ENCODE data around the gene ANGPTL2. TPM values are rescaled to one million over a fixed set of nuclear protein-coding genes. Genes with fewer than 3 reads are reported as not detected.
A peak's percentile ranks its signal among the peaks of the same experiment; 100 is the strongest.

ANGPTL2 gene
- total RNA-seq, 3 donors from 2014 or later, result 4.1 to 50.9 (median 11.6) TPM

- DNase-seq, result no peak
- TF ChIP-seq CTCF (IDR thresholded peaks at IDR 0.05), result no peak
- Histone ChIP-seq H3K4me1 (ENCODE audit: low read depth) (no peaks in the 10 kb centered on the region), H3K4me3 (no peak overlapping the region), H3K36me3 (ENCODE audit: low read depth) (no peaks in the 10 kb centered on the region), H3K9me3 (no peaks in the 10 kb centered on the region)
- no peak for ATAC-seq
- intact Hi-C loops (cut with DNase I, micrococcal nuclease), result loop anchor here in 1 of 2 donors (2.0 kb wide), 1 partner anchor 55 kb away; no protein-coding TSS in a partner anchor
These were observed 39.1 kb downstream of the ANGPTL2 start for GRCh38 chr9:127083138-127083980.

GRCh38 chr9:127081250-127082185 lies 40.9 kb downstream of the ANGPTL2 start:
- Histone ChIP-seq H3K4me3 (no peak overlapping the region), H3K9me3 (no peaks in the 10 kb centered on the region), H3K4me1 (ENCODE audit: low read depth) (no peaks in the 10 kb centered on the region), H3K36me3 (ENCODE audit: low read depth) (no peaks in the 10 kb centered on the region)
- no peak for ATAC-seq
- DNase-seq, result no peak
- intact Hi-C loops (cut with DNase I, micrococcal nuclease), result loop anchor here in 1 of 2 donors (2.0 kb wide), 1 partner anchor 53 kb away; no protein-coding TSS in a partner anchor
- no peak for TF ChIP-seq CTCF (IDR thresholded peaks at IDR 0.05)

- TF ChIP-seq CTCF (IDR thresholded peaks at IDR 0.05), result no peak
- ATAC-seq (peak; percentile 56), DNase-seq (no peak)
- Histone ChIP-seq H3K36me3 (ENCODE audit: low read depth) (no peaks in the 10 kb centered on the region), H3K4me3 (no peak overlapping the region), H3K4me1 (ENCODE audit: low read depth) (no peaks in the 10 kb centered on the region), H3K9me3 (no peaks in the 10 kb centered on the region)
- intact Hi-C loops (cut with DNase I, micrococcal nuclease), result no loop called here
These were observed 42.8 kb downstream of the ANGPTL2 start for GRCh38 chr9:127079446-127080140.

GRCh38 chr9:127078988-127079387 lies 43.4 kb downstream of the ANGPTL2 start:
- Histone ChIP-seq H3K4me3 (no peak overlapping the region), H3K36me3 (ENCODE audit: low read depth) (no peaks in the 10 kb centered on the region), H3K4me1 (ENCODE audit: low read depth) (no peaks in the 10 kb centered on the region), H3K9me3 (no peaks in the 10 kb centered on the region)
- DNase-seq (no peak), ATAC-seq (peak; percentile 69)
- intact Hi-C loops (cut with DNase I, micrococcal nuclease), result no loop called here
- no peak for TF ChIP-seq CTCF (IDR thresholded peaks at IDR 0.05)

GRCh38 chr9:127078336-127078735 lies 44.1 kb downstream of the ANGPTL2 start:
- Histone ChIP-seq H3K9me3 (no peaks in the 10 kb centered on the region), H3K4me3 (no peak overlapping the region), H3K36me3 (ENCODE audit: low read depth) (no peaks in the 10 kb centered on the region), H3K4me1 (ENCODE audit: low read depth) (no peaks in the 10 kb centered on the region)
- ATAC-seq (no peak), DNase-seq (no peak)
- intact Hi-C loops (cut with DNase I, micrococcal nuclease), result no loop called here
- no peak for TF ChIP-seq CTCF (IDR thresholded peaks at IDR 0.05)

Measured in mucosa of descending colon (tissue), 3 donors.